ENCODE data around the gene TTLL1.

Gene TTLL1

DNA sequence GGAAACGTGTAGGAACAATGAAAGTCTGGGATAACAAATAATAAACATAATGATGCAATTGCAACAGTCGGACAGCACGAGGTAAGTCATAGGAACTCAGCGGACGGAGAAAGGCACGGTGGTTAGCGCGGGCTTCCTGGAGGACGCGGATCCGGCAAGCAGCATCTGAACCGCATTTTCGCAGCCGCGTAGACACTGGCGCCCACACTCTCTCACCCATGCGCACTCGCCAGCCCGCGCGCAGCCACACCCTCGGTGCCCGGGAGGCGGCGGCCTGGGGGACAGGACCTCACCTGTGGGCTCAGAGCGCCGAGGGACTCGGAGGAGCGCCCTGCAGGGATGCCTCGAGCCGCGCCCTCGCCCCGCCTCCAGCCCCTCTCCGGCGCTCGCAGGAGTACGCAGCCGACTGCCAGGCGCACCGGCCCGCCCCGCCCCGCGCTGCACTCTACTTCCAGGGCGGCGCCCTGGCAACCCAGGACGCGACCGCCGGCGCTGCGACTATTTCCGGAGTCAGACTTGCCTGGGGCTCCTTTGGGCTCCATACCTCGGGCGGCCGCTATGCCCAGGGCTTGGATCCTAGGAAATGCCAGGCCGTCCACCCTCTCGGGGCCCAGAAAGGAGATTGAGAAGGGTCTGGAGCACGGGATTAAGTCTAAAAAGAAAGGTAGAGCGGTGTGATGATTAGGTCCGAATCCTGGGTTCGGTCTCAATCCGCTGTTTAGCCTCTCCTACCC, at the start of gene TTLL1:
Gene TTLL1 (minus strand): TSS at position 408 of the 734 bp plus-strand sequence. CDS start 13,805 bp downstream, outside the sequence.
- DNase-seq (ENCODE audit: low read depth, low spot score), result no peak
- ChIA-PET POLR2A (no interaction called here), CTCF (no interaction called here)
- peak within 1 kb of the TSS; percentile 89 for H3K4me3 ChIP-seq (ENCODE audit: low read depth, low read length)
- no peak for TF ChIP-seq CTCF (IDR thresholded peaks at IDR 0.05; ENCODE audit: insufficient read depth, low read length, missing control alignments)

DNA sequence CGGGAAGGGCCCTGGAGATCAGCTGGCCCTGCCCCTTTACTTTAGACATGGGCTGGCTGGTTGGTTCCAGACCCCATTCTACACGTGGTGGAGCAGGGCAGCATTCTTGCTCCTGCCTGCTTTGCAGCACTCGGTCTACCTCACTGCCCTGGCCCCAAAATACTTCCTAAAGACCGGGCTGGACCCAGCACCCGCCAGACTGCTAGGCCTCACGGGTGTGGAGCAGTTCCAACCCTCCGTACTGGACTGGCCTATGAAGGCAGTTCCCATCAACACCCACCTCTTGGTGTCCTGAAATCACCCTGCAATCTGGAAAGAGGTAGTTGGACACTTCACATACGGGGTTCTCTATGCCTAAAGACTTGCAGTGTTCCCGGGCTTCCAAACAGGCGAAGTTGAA, 47.6 kb upstream of the TTLL1 start:
- no peak overlapping the region for H3K4me3 ChIP-seq (ENCODE audit: low read depth, low read length)
- ChIA-PET POLR2A (no interaction called here), CTCF (no interaction called here)
- DNase-seq (ENCODE audit: low read depth, low spot score), result no peak
- TF ChIP-seq CTCF (IDR thresholded peaks at IDR 0.05; ENCODE audit: insufficient read depth, low read length, missing control alignments), result no peak

DNA sequence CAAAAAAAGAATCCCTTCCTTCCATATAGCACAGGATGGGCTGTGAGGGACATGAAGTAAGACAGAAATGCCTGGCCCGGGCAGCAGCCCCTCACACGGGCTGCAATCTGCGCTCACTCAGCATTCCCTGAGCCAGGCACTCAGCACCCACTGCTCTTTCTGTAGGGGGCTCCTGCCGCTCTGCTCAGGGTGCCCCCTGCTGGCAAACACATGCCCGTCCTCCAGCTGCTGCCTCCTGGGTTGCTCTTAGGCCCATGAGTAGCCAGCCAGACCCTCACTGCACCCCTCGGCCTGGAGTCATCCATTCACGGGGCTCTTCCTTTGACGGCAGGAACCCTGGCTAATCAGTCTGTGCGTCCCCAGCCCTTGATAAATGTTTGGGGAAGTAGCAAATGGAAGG, 47.1 kb upstream of the TTLL1 start:
- no peak overlapping the region for H3K4me3 ChIP-seq (ENCODE audit: low read depth, low read length)
- ChIA-PET POLR2A (no interaction called here), CTCF (interaction anchor here (2.3 kb wide), 1 partner anchor 12 kb away, joined by 5 read pairs; no protein-coding TSS in a partner anchor)
- peak; percentile 54 for TF ChIP-seq CTCF (IDR thresholded peaks at IDR 0.05; ENCODE audit: insufficient read depth, low read length, missing control alignments)
- DNase-seq (ENCODE audit: low read depth, low spot score), result no peak

- ChIA-PET CTCF (interaction anchor here (0.9 to 2.3 kb wide), 2 partner anchors 9 to 12 kb away, joined by 4 to 5 read pairs; no protein-coding TSS in a partner anchor), POLR2A (no interaction called here)
- TF ChIP-seq CTCF (IDR thresholded peaks at IDR 0.05; ENCODE audit: insufficient read depth, low read length, missing control alignments), result no peak
- no peak overlapping the region for H3K4me3 ChIP-seq (ENCODE audit: low read depth, low read length)
- DNase-seq (ENCODE audit: low read depth, low spot score), result no peak
Observed at GRCh38 chr22:43135565-43135964, 46.4 kb upstream of the TTLL1 start.

DNA sequence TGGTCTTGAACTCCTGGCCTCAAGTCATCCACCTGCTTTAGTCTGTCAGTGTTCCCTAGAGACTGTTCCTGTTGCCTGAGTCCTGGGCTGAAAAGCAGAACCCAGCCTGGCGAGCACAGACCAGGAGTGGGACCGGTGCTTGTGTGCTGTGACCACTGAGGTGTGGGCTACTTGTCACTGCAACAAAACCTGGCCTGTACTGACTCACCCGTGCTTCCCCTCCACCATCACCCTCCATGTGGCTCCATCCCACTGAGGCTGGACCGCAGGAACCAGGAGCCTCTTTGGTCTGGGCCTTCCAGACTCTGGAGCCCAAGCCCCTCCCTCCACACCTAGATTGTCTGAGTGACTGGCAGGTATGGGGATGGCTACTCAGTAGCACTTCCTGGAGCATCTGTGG, 45.4 kb upstream of the TTLL1 start:
- CTCF ChIA-PET, result interaction anchor here (2.3 kb wide), 1 partner anchor 11 kb away, joined by 5 read pairs; no protein-coding TSS in a partner anchor
- H3K4me3 ChIP-seq (ENCODE audit: low read depth, low read length), result no peak overlapping the region
- no peak for TF ChIP-seq CTCF (IDR thresholded peaks at IDR 0.05; ENCODE audit: insufficient read depth, low read length, missing control alignments)
- POLR2A ChIA-PET, result no interaction called here
- no peak for DNase-seq (ENCODE audit: low read depth, low spot score)

- POLR2A ChIA-PET, result no interaction called here
- DNase-seq (ENCODE audit: low read depth, low spot score), result no peak
- TF ChIP-seq CTCF (IDR thresholded peaks at IDR 0.05; ENCODE audit: insufficient read depth, low read length, missing control alignments), result no peak
- no peak overlapping the region for H3K4me3 ChIP-seq (ENCODE audit: low read depth, low read length)
- CTCF ChIA-PET, result interaction anchor here (1.1 kb wide), 1 partner anchor 17 kb away, joined by 3 read pairs; no protein-coding TSS in a partner anchor
Observed at GRCh38 chr22:43133401-43133800, 44.2 kb upstream of the TTLL1 start.

All from AG04449 (cell line).